GM23338 (cell line): ENCODE results near the gene SLC28A1. TPM values are rescaled to one million over a fixed set of nuclear protein-coding genes. Genes with fewer than 3 reads are reported as not detected.

Source experiments
- ATAC-seq: fragments of 200-7000 bp; cut with Tn5 transposase; 3 replicates; pipeline ENCODE4 v1.9.1; 2020
- DNase-seq: peaks from one replicate; pipeline ENCODE4 v3.0.0-alpha.2; 2015; ENCODE audit warnings: low spot score
- H2AFZ ChIP-seq: fragments of 200-600 bp; sonication (generic); 2 replicates; pipeline ENCODE4 v1.8.0; 2016; ENCODE audit warnings: antibody characterized with exemption, mild to moderate bottlenecking, moderate library complexity
- H3F3A ChIP-seq: fragments of 200-600 bp; sonication (generic); replicated peaks from 2 replicates; pipeline ENCODE4 v1.8.0; 2017; ENCODE audit warnings: antibody characterized with exemption, mixed run types, low read depth
- H3K27ac ChIP-seq: fragments of 200-600 bp; sonication (generic); 2 replicates; pipeline ENCODE4 v1.6.1; 2016; ENCODE audit warnings: low read depth
- H3K27me3 ChIP-seq: fragments of 200-600 bp; sonication (generic); 2 replicates; pipeline ENCODE4 v1.8.0; 2016; ENCODE audit warnings: mild to moderate bottlenecking, mixed run types, moderate library complexity; ENCODE audit not compliant: insufficient read depth
- H3K36me3 ChIP-seq: fragments of 200-600 bp; sonication (generic); 2 replicates; pipeline ENCODE4 v1.8.0; 2016; ENCODE audit warnings: mild to moderate bottlenecking; ENCODE audit not compliant: insufficient read depth
- H3K4me1 ChIP-seq: fragments of 200-600 bp; sonication (generic); 2 replicates; pipeline ENCODE4 v1.8.0; 2016; ENCODE audit warnings: mild to moderate bottlenecking, moderate library complexity; ENCODE audit not compliant: insufficient read depth
- H3K4me2 ChIP-seq: fragments of 200-600 bp; sonication (generic); 2 replicates; pipeline ENCODE4 v1.7.1; 2017; ENCODE audit warnings: mixed run types
- H3K4me3 ChIP-seq: fragments of 200-600 bp; sonication (generic); 2 replicates; pipeline ENCODE4 v1.6.1; 2016; ENCODE audit warnings: mixed run types
- H3K79me2 ChIP-seq: fragments of 200-600 bp; sonication (generic); replicated peaks from 2 replicates; pipeline ENCODE4 v1.8.0; 2017; ENCODE audit warnings: mild to moderate bottlenecking; ENCODE audit not compliant: insufficient read depth
- H3K9me2 ChIP-seq: fragments of 200-600 bp; sonication (generic); 2 replicates; pipeline ENCODE4 v1.8.0; 2017; ENCODE audit not compliant: insufficient read depth
- H4K20me1 ChIP-seq: fragments of 200-600 bp; sonication (generic); replicated peaks from 2 replicates; pipeline ENCODE4 v1.8.0; 2017; ENCODE audit warnings: mild to moderate bottlenecking; ENCODE audit not compliant: insufficient read depth
- H3K27ac Mint-ChIP-seq: 2 replicates; pipeline ENCODE4 v1.8.0; 2020; ENCODE audit warnings: inconsistent platforms, mild to moderate bottlenecking, moderate library complexity, mixed read lengths
- H3K27me3 Mint-ChIP-seq: 3 replicates; pipeline ENCODE4 v1.8.0; 2022; ENCODE audit warnings: low read depth, mild to moderate bottlenecking, moderate library complexity, mixed read lengths, inconsistent platforms; ENCODE audit not compliant: insufficient read depth, poor library complexity
- H3K36me3 Mint-ChIP-seq: 3 replicates; pipeline ENCODE4 v1.8.0; 2021; ENCODE audit warnings: low read depth, mild to moderate bottlenecking, inconsistent platforms, moderate library complexity, mixed read lengths
- H3K4me1 Mint-ChIP-seq: 3 replicates; pipeline ENCODE4 v1.8.0; 2020; ENCODE audit warnings: mild to moderate bottlenecking, inconsistent platforms, mixed read lengths
- H3K4me3 Mint-ChIP-seq: 3 replicates; pipeline ENCODE4 v1.8.0; 2021; ENCODE audit warnings: moderate library complexity, mild to moderate bottlenecking, inconsistent platforms, mixed read lengths
- H3K9me3 Mint-ChIP-seq: 3 replicates; pipeline ENCODE4 v1.8.0; 2020; ENCODE audit warnings: moderate library complexity, mild to moderate bottlenecking, inconsistent platforms, mixed read lengths
- CREB1 ChIP-seq: fragments of 250-450 bp; sonication (Bioruptor Pico); IDR thresholded peaks from 2 replicates; pipeline ENCODE4 v1.5.0; 2020; ENCODE audit warnings: low read depth, mild to moderate bottlenecking, moderate library complexity
- EZH2 ChIP-seq: fragments of 200-600 bp; sonication (generic); IDR thresholded peaks from one replicate; pipeline ENCODE4 v1.8.0; 2017; ENCODE audit warnings: antibody characterized with exemption, mild to moderate bottlenecking, low read depth; ENCODE audit not compliant: unreplicated experiment
- EZH2phosphoT487 ChIP-seq: fragments of 200-600 bp; sonication (generic); IDR thresholded peaks from one replicate; pipeline ENCODE4 v1.8.1; 2018; ENCODE audit warnings: antibody characterized with exemption; ENCODE audit not compliant: unreplicated experiment
- JUNB ChIP-seq: IDR thresholded peaks from one replicate; pipeline ENCODE4 v1.6.1; 2016; ENCODE audit warnings: antibody characterized with exemption; ENCODE audit not compliant: unreplicated experiment
- NANOG ChIP-seq: IDR thresholded peaks from 2 replicates; pipeline ENCODE4 v1.6.1; 2016; ENCODE audit warnings: antibody characterized with exemption, borderline replicate concordance
- POLR2AphosphoS5 ChIP-seq: IDR thresholded peaks from 2 replicates; pipeline ENCODE4 v1.6.1; 2016; ENCODE audit warnings: antibody characterized with exemption, low read depth
- STAT1 ChIP-seq: IDR thresholded peaks from one replicate; pipeline ENCODE4 v1.6.1; 2016; ENCODE audit warnings: antibody characterized with exemption; ENCODE audit not compliant: unreplicated experiment
- ZNF114 ChIP-seq: fragments of 250-450 bp; sonication (Bioruptor Pico); IDR thresholded peaks from 2 replicates; pipeline ENCODE4 v1.5.0; 2020; ENCODE audit warnings: mild to moderate bottlenecking, moderate library complexity
- ZNF331 ChIP-seq: fragments of 250-450 bp; sonication (Bioruptor Pico); IDR thresholded peaks from 2 replicates; pipeline ENCODE4 v1.5.0; 2020; ENCODE audit warnings: low read depth, mild to moderate bottlenecking, moderate library complexity
- polyA plus RNA-seq: library from polyadenylated mRNA; unstranded; fragments of >200 nt; fragmentation: Nextera tagmentation; extraction: Ambion mirVana; gene quantifications from 2 replicates; pipeline ENCODE4 v1.2.1, GENCODE V29; 2016
- total RNA-seq: library from RNA; depleted of rRNA; stranded (reverse); fragments of >200 nt; shearing (Covaris generic); gene quantifications from 2 replicates; pipeline ENCODE4 v1.2.3, GENCODE V29; 2014
- TF ChIP-seq, protein P1 (sequence below): fragments of 250-450 bp; sonication (Bioruptor Pico); IDR thresholded peaks from 2 replicates; pipeline ENCODE4 v1.5.0; 2020; ENCODE audit warnings: mild to moderate bottlenecking, moderate library complexity
- TF ChIP-seq, protein P2 (sequence below), 2 experiments: fragments of 200-600 bp in 1 of 2; sonication (generic) in 1 of 2; conservative IDR thresholded peaks; 2 replicates each; pipeline versions ENCODE4 v1.5.1 to v1.6.1; 2016 to 2017; ENCODE audit warnings: antibody characterized with exemption in 2 of 2, low read depth in 2 of 2, mild to moderate bottlenecking in 2 of 2, moderate library complexity in 1 of 2
- TF ChIP-seq, protein P3 (sequence below): IDR thresholded peaks from one replicate; pipeline ENCODE4 v1.6.1; 2018; ENCODE audit warnings: antibody characterized with exemption; ENCODE audit not compliant: unreplicated experiment
- TF ChIP-seq, protein P4 (sequence below): IDR thresholded peaks from 2 replicates; pipeline ENCODE4 v1.6.1; 2016; ENCODE audit warnings: antibody characterized with exemption

SLC28A1 gene
- total and polyA plus RNA-seq, 2 experiments from 2014 or later, result not detected

DNA sequence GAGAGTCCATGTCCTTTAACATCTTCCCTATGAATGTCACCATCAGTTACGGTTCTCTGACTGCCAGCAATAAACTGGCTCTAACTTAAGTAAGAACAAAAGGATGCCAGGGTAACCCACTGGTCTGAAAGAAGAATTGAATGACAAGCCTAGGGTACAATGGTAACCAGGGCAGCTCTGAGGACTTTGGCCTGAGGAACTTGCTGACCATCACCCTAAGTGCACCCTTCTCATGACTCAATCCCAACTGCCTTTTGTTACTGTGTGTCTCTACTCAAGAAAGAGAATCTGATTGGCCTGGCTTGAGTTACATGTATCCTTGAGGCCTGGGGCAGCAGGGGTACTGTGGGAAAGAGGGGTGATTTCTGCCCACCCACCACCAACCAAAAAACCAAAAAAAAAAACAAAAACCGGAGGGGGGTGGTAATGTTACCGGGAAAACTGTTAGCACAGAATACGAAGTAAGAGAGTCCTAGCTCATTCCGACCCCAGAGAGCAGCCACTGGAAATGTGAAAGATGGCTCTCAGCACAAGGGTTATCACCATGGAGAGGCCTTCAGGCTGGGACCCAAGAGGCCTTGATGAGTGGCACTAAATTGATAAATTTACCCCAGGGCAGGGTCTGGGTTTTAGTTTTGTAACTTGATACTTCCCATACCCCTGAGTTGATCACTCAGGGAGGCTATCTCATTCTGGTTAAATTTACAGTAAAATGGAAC is 9.3 kb upstream of the SLC28A1 start:
- no peaks in the 10 kb centered on the region for H3K79me2 ChIP-seq
- no peak overlapping the region for H2AFZ ChIP-seq
- no peak for TF ChIP-seq STAT1
- TF ChIP-seq, protein P1, sequence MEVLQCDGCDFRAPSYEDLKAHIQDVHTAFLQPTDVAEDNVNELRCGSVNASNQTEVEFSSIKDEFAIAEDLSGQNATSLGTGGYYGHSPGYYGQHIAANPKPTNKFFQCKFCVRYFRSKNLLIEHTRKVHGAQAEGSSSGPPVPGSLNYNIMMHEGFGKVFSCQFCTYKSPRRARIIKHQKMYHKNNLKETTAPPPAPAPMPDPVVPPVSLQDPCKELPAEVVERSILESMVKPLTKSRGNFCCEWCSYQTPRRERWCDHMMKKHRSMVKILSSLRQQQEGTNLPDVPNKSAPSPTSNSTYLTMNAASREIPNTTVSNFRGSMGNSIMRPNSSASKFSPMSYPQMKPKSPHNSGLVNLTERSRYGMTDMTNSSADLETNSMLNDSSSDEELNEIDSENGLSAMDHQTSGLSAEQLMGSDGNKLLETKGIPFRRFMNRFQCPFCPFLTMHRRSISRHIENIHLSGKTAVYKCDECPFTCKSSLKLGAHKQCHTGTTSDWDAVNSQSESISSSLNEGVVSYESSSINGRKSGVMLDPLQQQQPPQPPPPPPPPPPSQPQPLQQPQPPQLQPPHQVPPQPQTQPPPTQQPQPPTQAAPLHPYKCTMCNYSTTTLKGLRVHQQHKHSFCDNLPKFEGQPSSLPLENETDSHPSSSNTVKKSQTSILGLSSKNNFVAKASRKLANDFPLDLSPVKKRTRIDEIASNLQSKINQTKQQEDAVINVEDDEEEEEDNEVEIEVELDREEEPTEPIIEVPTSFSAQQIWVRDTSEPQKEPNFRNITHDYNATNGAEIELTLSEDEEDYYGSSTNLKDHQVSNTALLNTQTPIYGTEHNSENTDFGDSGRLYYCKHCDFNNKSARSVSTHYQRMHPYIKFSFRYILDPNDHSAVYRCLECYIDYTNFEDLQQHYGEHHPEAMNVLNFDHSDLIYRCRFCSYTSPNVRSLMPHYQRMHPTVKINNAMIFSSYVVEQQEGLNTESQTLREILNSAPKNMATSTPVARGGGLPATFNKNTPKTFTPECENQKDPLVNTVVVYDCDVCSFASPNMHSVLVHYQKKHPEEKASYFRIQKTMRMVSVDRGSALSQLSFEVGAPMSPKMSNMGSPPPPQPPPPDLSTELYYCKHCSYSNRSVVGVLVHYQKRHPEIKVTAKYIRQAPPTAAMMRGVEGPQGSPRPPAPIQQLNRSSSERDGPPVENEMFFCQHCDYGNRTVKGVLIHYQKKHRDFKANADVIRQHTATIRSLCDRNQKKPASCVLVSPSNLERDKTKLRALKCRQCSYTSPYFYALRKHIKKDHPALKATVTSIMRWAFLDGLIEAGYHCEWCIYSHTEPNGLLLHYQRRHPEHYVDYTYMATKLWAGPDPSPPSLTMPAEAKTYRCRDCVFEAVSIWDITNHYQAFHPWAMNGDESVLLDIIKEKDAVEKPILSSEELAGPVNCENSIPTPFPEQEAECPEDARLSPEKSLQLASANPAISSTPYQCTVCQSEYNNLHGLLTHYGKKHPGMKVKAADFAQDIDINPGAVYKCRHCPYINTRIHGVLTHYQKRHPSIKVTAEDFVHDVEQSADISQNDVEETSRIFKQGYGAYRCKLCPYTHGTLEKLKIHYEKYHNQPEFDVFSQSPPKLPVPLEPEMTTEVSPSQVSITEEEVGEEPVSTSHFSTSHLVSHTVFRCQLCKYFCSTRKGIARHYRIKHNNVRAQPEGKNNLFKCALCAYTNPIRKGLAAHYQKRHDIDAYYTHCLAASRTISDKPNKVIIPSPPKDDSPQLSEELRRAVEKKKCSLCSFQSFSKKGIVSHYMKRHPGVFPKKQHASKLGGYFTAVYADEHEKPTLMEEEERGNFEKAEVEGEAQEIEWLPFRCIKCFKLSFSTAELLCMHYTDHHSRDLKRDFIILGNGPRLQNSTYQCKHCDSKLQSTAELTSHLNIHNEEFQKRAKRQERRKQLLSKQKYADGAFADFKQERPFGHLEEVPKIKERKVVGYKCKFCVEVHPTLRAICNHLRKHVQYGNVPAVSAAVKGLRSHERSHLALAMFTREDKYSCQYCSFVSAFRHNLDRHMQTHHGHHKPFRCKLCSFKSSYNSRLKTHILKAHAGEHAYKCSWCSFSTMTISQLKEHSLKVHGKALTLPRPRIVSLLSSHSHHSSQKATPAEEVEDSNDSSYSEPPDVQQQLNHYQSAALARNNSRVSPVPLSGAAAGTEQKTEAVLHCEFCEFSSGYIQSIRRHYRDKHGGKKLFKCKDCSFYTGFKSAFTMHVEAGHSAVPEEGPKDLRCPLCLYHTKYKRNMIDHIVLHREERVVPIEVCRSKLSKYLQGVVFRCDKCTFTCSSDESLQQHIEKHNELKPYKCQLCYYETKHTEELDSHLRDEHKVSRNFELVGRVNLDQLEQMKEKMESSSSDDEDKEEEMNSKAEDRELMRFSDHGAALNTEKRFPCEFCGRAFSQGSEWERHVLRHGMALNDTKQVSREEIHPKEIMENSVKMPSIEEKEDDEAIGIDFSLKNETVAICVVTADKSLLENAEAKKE (CRISPR knock-in tag), result no peak
- TF ChIP-seq, protein P2, sequence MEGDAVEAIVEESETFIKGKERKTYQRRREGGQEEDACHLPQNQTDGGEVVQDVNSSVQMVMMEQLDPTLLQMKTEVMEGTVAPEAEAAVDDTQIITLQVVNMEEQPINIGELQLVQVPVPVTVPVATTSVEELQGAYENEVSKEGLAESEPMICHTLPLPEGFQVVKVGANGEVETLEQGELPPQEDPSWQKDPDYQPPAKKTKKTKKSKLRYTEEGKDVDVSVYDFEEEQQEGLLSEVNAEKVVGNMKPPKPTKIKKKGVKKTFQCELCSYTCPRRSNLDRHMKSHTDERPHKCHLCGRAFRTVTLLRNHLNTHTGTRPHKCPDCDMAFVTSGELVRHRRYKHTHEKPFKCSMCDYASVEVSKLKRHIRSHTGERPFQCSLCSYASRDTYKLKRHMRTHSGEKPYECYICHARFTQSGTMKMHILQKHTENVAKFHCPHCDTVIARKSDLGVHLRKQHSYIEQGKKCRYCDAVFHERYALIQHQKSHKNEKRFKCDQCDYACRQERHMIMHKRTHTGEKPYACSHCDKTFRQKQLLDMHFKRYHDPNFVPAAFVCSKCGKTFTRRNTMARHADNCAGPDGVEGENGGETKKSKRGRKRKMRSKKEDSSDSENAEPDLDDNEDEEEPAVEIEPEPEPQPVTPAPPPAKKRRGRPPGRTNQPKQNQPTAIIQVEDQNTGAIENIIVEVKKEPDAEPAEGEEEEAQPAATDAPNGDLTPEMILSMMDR (conservative IDR thresholded peaks at IDR 0.05; ENCODE audit: low read depth in 2 of 2), result no peak
- TF ChIP-seq, protein P3, sequence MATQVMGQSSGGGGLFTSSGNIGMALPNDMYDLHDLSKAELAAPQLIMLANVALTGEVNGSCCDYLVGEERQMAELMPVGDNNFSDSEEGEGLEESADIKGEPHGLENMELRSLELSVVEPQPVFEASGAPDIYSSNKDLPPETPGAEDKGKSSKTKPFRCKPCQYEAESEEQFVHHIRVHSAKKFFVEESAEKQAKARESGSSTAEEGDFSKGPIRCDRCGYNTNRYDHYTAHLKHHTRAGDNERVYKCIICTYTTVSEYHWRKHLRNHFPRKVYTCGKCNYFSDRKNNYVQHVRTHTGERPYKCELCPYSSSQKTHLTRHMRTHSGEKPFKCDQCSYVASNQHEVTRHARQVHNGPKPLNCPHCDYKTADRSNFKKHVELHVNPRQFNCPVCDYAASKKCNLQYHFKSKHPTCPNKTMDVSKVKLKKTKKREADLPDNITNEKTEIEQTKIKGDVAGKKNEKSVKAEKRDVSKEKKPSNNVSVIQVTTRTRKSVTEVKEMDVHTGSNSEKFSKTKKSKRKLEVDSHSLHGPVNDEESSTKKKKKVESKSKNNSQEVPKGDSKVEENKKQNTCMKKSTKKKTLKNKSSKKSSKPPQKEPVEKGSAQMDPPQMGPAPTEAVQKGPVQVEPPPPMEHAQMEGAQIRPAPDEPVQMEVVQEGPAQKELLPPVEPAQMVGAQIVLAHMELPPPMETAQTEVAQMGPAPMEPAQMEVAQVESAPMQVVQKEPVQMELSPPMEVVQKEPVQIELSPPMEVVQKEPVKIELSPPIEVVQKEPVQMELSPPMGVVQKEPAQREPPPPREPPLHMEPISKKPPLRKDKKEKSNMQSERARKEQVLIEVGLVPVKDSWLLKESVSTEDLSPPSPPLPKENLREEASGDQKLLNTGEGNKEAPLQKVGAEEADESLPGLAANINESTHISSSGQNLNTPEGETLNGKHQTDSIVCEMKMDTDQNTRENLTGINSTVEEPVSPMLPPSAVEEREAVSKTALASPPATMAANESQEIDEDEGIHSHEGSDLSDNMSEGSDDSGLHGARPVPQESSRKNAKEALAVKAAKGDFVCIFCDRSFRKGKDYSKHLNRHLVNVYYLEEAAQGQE, result no peak
- no peak for TF ChIP-seq ZNF114 (CRISPR knock-in tag)
- no peak for TF ChIP-seq POLR2AphosphoS5
- no peak for TF ChIP-seq EZH2
- no peak for TF ChIP-seq NANOG
- no peak for TF ChIP-seq JUNB
- TF ChIP-seq EZH2phosphoT487, result no peak
- TF ChIP-seq CREB1 (CRISPR knock-in tag), result no peak
- TF ChIP-seq, protein P4, sequence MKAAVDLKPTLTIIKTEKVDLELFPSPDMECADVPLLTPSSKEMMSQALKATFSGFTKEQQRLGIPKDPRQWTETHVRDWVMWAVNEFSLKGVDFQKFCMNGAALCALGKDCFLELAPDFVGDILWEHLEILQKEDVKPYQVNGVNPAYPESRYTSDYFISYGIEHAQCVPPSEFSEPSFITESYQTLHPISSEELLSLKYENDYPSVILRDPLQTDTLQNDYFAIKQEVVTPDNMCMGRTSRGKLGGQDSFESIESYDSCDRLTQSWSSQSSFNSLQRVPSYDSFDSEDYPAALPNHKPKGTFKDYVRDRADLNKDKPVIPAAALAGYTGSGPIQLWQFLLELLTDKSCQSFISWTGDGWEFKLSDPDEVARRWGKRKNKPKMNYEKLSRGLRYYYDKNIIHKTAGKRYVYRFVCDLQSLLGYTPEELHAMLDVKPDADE, result no peak
- TF ChIP-seq ZNF331, result no peak
- no peak overlapping the region for H3K27ac Mint-ChIP-seq
- no peak overlapping the region for H3K4me3 ChIP-seq
- no peaks in the 10 kb centered on the region for H3K36me3 ChIP-seq
- H3K4me2 ChIP-seq, result no peak overlapping the region
- H3K4me3 Mint-ChIP-seq, result no peak overlapping the region
- no peaks in the 10 kb centered on the region; the same call in 1 of the 2 replicates for H4K20me1 ChIP-seq
- H3K36me3 Mint-ChIP-seq, result no peaks in the 10 kb centered on the region
- H3K4me1 Mint-ChIP-seq, result peaks cover 14% of the 10 kb centered on the region
- DNase-seq (no peak), ATAC-seq (no peak)
- peaks cover 7% of the 10 kb centered on the region; the same call in 1 of the 2 replicates for H3F3A ChIP-seq
- H3K27ac ChIP-seq, result no peak overlapping the region
- no peaks in the 10 kb centered on the region; the same call in none of the 2 replicates for H3K4me1 ChIP-seq
- no peaks in the 10 kb centered on the region for H3K9me2 ChIP-seq
- peaks cover 2% of the 10 kb centered on the region for H3K27me3 Mint-ChIP-seq
- H3K27me3 ChIP-seq, result no peaks in the 10 kb centered on the region
- H3K9me3 Mint-ChIP-seq, result no peaks in the 10 kb centered on the region
